SH-SY5Y (cell line): ENCODE results near the gene CARD9.

Experiments used
- GATA2 ChIP-seq: IDR thresholded peaks from 2 replicates; pipeline ENCODE4 v1.6.1; 2011; ENCODE audit warnings: mild to moderate bottlenecking, low read depth, low read length
- GATA3 ChIP-seq: IDR thresholded peaks from 2 replicates; pipeline ENCODE4 v1.6.1; 2011; ENCODE audit warnings: low read depth, mild to moderate bottlenecking, low read length, moderate library complexity

CARD9 gene

DNA sequence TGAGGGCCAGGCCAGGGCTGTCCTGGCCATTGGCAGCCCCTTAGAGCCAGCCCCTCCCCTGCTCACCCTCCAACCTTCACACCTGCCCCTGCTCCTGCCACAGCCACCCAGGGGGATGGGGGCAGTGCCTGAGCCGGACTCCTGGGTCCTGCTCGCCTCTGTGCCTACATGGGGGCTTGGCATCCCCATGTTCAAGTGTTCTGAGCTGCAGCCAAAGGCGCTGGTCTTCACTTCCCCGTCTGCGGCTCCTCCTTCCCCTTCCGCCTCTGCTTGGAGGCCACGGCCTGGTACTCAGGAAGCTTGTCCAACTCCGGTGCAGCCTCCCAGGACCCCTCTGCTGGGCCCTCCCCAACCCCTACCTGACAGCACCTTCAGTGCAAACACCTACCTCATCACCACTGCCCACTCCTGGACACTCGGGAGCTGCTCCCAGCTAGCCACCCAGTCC, 7.7 kb downstream of the CARD9 start:
- TF ChIP-seq GATA2 = no peak

DNA sequence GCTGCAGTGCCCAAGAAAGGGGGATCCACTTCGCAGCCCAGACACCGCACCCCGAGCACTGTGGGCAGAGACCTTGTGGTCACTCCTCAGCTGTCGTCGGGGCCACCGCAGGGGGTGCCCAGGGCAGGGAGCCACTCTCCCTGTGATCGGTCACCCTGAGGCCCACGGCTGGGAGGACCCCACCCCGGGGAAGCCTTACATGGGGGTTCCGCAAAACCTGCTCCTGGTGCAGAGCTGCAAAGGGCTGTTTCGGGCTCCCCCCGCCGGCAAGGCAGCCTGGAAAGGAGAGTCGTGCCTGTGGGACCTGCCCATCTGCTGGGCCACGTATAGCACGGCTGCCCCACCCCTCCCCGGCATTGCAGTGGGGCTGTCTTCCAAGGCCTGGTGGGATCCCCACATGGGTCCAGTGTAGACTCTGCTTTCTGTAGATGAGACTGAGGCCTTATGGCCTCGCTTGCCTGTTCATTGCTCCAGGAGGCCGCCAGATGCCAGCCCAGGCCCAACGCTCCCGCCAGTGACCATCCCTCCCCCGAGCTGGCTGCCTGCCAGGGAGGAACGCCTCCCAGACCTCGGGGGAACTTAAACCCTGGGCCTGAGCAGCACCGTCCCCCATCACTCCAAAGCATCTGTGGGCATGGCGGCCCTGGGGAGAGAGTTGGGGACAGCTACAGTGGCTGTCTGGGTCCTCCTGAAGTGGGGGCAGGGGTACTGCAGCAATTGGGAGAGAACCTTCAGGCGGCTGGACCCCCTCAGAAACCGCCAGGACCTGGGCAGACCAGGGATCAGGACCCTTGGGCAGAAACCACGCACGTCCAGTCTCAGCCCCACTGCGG, 8.3 kb downstream of the CARD9 start:
- TF ChIP-seq GATA3 (no peak), GATA2 (no peak)

DNA sequence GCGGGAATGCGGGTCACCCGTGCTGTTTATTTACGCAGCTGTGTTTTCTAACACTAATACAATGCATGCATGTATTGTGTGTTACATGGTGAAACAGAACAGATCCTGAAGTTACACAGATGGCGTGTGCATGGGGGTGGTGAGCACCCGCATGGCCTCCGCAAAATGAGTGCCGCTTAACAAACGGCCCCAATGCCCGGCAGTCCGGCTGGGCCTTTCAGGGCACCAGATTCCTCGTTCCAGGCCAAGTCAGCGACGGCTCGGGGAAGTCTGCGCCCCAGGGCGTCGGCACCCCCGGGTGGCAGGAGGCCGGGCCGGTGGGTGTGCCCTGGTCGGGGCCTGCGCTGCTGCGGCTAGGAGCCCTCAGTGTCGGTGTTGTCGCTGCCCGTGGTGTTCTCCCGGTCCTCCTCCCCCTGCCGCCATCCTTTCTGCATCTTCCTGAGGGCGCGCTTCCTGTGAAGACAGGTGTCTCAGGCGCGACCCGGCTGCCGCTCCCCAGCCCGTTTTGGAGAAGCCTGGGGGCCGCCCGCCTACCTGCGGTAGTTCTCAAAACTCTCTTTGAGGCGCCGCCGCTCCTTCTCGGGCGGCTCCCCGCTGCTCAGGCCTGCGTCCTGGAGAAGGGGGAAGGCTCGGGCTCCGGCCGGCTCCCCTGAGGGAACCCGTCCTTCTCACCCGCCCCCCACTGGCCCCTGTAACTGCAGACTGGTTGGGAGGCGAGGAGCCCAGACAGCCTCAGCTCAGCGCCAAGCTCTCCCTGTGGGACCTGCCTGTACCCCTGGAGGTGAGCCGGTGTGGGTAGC, 9.3 kb downstream of the CARD9 start:
- TF ChIP-seq GATA2 = no peak
- no peak for TF ChIP-seq GATA3

GRCh38 chr9:136363106-136363948, 10.1 kb downstream of the CARD9 start, which contains the start of gene DNLZ:
Gene DNLZ, minus strand, starts transcription at chr9:136363744. Its CDS starts 30 bp downstream, at chr9:136363714.
- TF ChIP-seq GATA3 (no peak), GATA2 (no peak)

GRCh38 chr9:136362450-136362784, 11.1 kb downstream of the CARD9 start:
- no peak for TF ChIP-seq GATA2
- TF ChIP-seq GATA3 = no peak

DNA sequence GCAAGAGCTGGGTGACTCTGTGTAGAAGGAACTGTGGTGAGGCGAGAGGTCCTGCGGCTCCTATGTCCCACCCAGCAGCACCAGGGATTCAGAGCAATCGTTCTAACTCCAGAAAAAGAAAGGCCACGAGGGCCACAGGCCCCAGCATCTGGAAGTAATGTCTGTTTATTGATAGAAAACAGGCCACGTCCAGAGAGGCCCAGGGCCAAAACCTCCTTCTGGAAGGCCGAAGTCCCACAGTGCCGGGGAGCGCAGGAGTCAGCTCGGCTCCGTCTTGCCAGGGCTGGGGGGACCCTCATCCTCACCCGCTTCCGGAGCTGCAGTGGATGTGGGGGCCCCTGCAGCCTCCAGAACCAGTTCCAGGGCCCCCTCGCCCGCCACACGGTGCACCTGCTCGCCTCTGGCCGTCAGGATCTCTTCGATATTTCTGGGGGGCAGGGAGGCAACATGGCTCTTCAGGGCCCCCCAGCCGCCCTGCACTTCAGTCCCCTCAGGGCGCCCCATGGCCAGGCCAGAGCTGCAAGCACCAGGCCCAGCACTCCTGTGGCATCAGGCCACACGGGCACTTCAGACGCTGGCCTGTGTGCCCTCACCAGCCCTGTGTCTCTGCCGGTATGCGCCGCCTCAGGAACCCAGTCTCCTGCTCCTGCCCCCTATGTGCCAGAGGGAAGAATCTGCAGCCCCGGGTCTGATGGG, 11.6 kb downstream of the CARD9 start:
- TF ChIP-seq GATA2 (no peak; the same call in 1 of the 2 replicates), GATA3 (no peak)

DNA sequence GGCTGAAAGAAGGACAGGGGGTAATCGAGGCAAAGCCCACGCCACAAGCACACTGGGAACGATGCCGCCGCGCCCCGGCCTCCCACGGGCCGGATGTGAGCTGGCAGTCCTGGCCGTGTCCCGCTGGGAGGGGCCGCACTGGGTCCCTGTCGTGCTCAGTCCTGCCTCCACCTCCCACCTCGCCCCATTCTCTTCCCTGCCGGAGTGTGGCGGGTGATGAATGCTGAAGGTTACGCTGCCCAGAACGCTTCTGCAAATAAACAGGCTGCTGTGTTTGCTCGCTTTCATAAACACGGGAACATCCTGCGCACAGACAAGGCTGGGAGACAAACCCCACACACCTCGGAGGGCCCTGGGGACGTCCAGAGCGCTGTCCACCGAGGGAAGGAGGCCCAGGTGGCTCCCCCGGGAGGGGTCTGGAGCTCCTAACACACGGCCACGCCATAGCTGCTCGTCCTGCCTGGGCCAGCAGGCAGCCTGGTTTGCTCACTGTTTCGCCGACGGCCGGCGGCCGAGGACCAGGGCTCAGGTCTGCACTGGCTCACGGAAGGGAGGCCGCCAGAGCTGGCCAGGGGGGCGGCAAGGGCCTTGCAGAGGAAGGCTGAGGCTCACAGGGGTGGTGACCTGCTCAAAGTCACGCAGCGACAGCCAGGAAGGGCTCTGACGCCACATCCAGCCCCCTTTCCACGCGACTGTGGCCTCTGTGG, 12.3 kb downstream of the CARD9 start:
- TF ChIP-seq GATA2 = no peak
- no peak for TF ChIP-seq GATA3

DNA sequence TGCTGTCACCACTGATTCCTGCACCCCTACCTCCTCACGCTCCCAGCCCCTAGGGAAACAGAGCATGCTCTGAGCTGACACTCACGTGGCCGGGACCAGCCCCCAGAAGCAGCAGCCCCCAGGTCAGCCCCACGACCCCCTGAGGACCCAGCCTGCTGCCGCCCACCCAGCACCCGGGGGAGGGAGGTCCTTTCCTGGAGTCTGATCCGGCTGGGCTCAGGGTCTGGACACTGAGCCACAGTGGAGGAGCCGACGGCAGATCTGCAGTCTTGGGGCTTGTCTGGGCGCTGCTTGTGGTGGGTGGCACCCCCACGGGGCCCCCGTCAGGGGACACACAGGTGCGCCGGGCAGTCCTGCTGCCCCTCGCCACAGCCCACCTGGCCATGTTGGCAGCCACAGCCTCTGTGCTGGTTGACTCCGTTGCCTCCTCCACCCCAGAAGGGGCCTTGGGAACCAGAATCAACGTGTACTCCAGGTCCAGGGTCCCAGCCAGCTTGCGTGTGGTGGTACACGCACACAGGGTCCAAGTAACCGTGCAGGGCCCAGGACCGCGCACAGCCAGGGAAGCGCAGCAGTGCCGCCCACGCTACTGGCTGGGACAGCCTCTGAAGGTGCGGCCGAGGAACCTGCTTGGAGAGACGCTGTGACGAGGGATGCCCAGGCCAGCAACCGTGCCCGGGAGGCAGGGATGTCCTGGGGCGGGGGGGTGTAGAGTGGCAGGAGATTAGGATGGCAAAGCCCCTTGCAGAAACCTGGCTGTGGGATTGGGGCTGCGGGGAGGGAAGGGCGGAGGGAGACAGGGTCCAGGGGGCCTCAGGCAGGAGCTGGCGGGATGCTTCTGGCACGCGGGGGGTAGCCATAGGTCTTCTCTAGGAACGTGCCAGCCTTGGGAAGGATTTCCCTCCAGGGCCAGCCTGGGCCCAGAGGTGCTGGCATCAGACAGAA, 13.4 kb downstream of the CARD9 start:
- TF ChIP-seq GATA3 = no peak
- TF ChIP-seq GATA2 = no peak

- TF ChIP-seq GATA2 (no peak), GATA3 (no peak)
Measured at GRCh38 chr9:136358888-136359287, 14.6 kb downstream of the CARD9 start.

DNA sequence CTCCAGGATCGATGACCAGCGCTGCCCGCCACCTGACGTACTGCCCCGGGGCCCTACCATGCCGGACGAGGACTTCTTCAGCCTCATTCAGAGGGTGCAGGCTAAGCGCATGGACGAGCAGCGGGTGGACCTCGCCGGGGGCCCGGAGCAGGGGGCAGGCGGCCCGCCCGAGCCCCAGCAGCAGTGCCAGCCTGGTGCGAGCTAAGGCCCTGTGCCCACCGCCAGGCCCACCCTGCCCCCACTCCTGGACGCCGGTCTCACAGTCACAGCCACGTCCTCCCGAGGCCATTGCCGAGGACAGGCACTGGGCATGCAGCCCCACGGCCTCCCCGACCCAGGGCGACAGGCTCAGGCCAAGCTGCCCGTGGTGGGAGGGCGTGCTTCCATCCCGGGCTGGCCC, 15.5 kb downstream of the CARD9 start:
- TF ChIP-seq GATA2 = no peak
- no peak for TF ChIP-seq GATA3

DNA sequence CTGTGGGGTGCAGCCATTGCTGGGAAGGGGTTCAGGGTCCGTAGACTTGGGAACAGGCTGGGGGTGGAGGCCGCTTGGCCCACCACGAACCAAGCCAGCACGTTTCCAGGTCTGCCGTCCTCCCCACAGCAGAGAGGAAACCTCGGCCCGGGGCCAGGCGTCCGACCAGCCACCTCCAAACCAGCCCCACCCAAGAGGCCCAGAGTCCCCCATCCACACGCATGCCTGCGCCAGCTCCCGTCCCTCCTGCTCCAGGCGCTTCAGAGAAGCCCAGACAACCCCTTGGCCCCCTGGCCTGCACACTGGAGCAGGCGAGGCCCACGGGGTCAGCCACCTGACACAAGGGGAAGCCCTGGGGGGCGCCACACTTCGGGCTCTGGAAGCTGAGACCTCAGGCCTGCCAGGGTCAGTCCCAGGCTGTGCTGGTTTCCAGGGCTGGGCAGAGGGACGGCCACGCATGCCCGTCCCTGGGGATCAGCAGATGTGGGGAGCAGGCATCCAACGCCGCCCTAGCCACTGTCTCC, 16.2 kb downstream of the CARD9 start:
- TF ChIP-seq GATA3 (no peak), GATA2 (no peak)
